ENCODE results near the gene ALKBH8. TPM values are rescaled to one million over a fixed set of nuclear protein-coding genes. Genes with fewer than 3 reads are reported as not detected.

The ALKBH8 gene
- total RNA-seq (1 to 10 TPM; 7.1 to 9.1 TPM), polyA plus RNA-seq (1 to 10 TPM; 4.3 to 5.9 TPM)
- long read RNA-seq, donor 1, full-length matches to known transcripts = 9 of 17 reads
- long read RNA-seq, donor 1, partial matches to known transcripts = 3 of 17 reads
- long read RNA-seq, donor 1, other reads (novel, unspliced or antisense) = 5 of 17 reads
- long read RNA-seq, donor 2, partial matches to known transcripts = 0 of 4 reads
- long read RNA-seq, donor 2, other reads (novel, unspliced or antisense) = 4 of 4 reads

GRCh38 chr11:107565219-107565937 lies at the start of gene ALKBH8:
TSS of gene ALKBH8 (minus strand) at chr11:107565735. CDS start at chr11:107560893, 4,842 bp downstream.
- ATAC-seq (ENCODE audit: low FRiP score) (peak; percentile 93), DNase-seq (peak; percentile 86 to 92)
- Histone ChIP-seq H3K36me3 (ENCODE audit: control insufficient read depth in 1 of 2, insufficient read depth in 2 of 2, low read length in 1 of 2) (no peaks in the 10 kb centered on the region), H3K4me3 (ENCODE audit: low read length in 2 of 2) (peak within 1 kb of the TSS; percentile 85 to 95), H3K4me1 (ENCODE audit: control insufficient read depth in 1 of 2, insufficient read depth in 2 of 2, low read length in 2 of 2) (peaks cover 0 to 3% of the 10 kb centered on the region in 2 donors), H3K27me3 (ENCODE audit: control insufficient read depth in 1 of 2, insufficient read depth in 2 of 2, low read length in 1 of 2) (no peaks in the 10 kb centered on the region), H3K9me3 (ENCODE audit: control insufficient read depth, low read length) (no peaks in the 10 kb centered on the region), H3K27ac (ENCODE audit: low read depth in 1 of 2, low read length in 2 of 2) (peak within 1 kb of the TSS in 1 of 2 donors; percentile 33)
- intact Hi-C loops (cut with DNase I) = no loop called here
- 0 to 1% methylated on average over 32 of the region's 32 CpGs for WGBS, 2 donors

GRCh38 chr11:107612445-107612844 lies 46.9 kb upstream of the ALKBH8 start:
- Histone ChIP-seq H3K4me3 (ENCODE audit: low read length in 2 of 2) (no peak overlapping the region), H3K4me1 (ENCODE audit: control insufficient read depth in 1 of 2, insufficient read depth in 2 of 2, low read length in 2 of 2) (no peaks in the 10 kb centered on the region), H3K36me3 (ENCODE audit: control insufficient read depth in 1 of 2, insufficient read depth in 2 of 2, low read length in 1 of 2) (no peaks in the 10 kb centered on the region), H3K27ac (ENCODE audit: low read depth in 1 of 2, low read length in 2 of 2) (no peak overlapping the region), H3K27me3 (ENCODE audit: control insufficient read depth in 1 of 2, insufficient read depth in 2 of 2, low read length in 1 of 2) (no peaks in the 10 kb centered on the region), H3K9me3 (ENCODE audit: control insufficient read depth, low read length) (no peaks in the 10 kb centered on the region)
- ATAC-seq (ENCODE audit: low FRiP score) (no peak), DNase-seq (no peak)
- 92 to 96% methylated on average over 2 of the region's 2 CpGs for WGBS, 2 donors
- intact Hi-C loops (cut with DNase I) = no loop called here

GRCh38 chr11:107609400-107610218 lies 44.1 kb upstream of the ALKBH8 start:
- ATAC-seq (ENCODE audit: low FRiP score) (no peak), DNase-seq (no peak)
- no peaks in the 10 kb centered on the region for H3K4me1 ChIP-seq (ENCODE audit: control insufficient read depth in 1 of 2, insufficient read depth in 2 of 2, low read length in 2 of 2)
- H3K36me3 ChIP-seq (ENCODE audit: control insufficient read depth in 1 of 2, insufficient read depth in 2 of 2, low read length in 1 of 2) = no peaks in the 10 kb centered on the region
- H3K9me3 ChIP-seq (ENCODE audit: control insufficient read depth, low read length) = no peaks in the 10 kb centered on the region
- no peak overlapping the region for H3K27ac ChIP-seq (ENCODE audit: low read depth in 1 of 2, low read length in 2 of 2)
- 56 to 66% methylated on average over 10 of the region's 10 CpGs for WGBS, 2 donors
- intact Hi-C loops (cut with DNase I) = no loop called here
- H3K4me3 ChIP-seq (ENCODE audit: low read length in 2 of 2) = no peak overlapping the region
- no peaks in the 10 kb centered on the region for H3K27me3 ChIP-seq (ENCODE audit: control insufficient read depth in 1 of 2, insufficient read depth in 2 of 2, low read length in 1 of 2)

- no peaks in the 10 kb centered on the region for H3K9me3 ChIP-seq (ENCODE audit: control insufficient read depth, low read length)
- H3K36me3 ChIP-seq (ENCODE audit: control insufficient read depth in 1 of 2, insufficient read depth in 2 of 2, low read length in 1 of 2) = no peaks in the 10 kb centered on the region
- WGBS, 2 donors = 55 to 59% methylated on average over 2 of the region's 2 CpGs
- no peaks in the 10 kb centered on the region for H3K4me1 ChIP-seq (ENCODE audit: control insufficient read depth in 1 of 2, insufficient read depth in 2 of 2, low read length in 2 of 2)
- H3K27me3 ChIP-seq (ENCODE audit: control insufficient read depth in 1 of 2, insufficient read depth in 2 of 2, low read length in 1 of 2) = no peaks in the 10 kb centered on the region
- intact Hi-C loops (cut with DNase I) = no loop called here
- no peak for ATAC-seq (ENCODE audit: low FRiP score)
- no peak for DNase-seq
- H3K4me3 ChIP-seq (ENCODE audit: low read length in 2 of 2) = no peak overlapping the region
- no peak overlapping the region for H3K27ac ChIP-seq (ENCODE audit: low read depth in 1 of 2, low read length in 2 of 2)
These were observed 43.3 kb upstream of the ALKBH8 start for GRCh38 chr11:107608809-107609208.

- no peak for DNase-seq
- Histone ChIP-seq H3K4me1 (ENCODE audit: control insufficient read depth in 1 of 2, insufficient read depth in 2 of 2, low read length in 2 of 2) (no peaks in the 10 kb centered on the region), H3K27ac (ENCODE audit: low read depth in 1 of 2, low read length in 2 of 2) (no peak overlapping the region), H3K9me3 (ENCODE audit: control insufficient read depth, low read length) (no peaks in the 10 kb centered on the region), H3K36me3 (ENCODE audit: control insufficient read depth in 1 of 2, insufficient read depth in 2 of 2, low read length in 1 of 2) (no peaks in the 10 kb centered on the region), H3K27me3 (ENCODE audit: control insufficient read depth in 1 of 2, insufficient read depth in 2 of 2, low read length in 1 of 2) (no peaks in the 10 kb centered on the region), H3K4me3 (ENCODE audit: low read length in 2 of 2) (no peak overlapping the region)
- no peak for ATAC-seq (ENCODE audit: low FRiP score)
- intact Hi-C loops (cut with DNase I) = no loop called here
- WGBS, 2 donors = 83 to 89% methylated on average over 3 of the region's 3 CpGs
These were observed 40.6 kb upstream of the ALKBH8 start for GRCh38 chr11:107606141-107606540.

- H3K36me3 ChIP-seq (ENCODE audit: control insufficient read depth in 1 of 2, insufficient read depth in 2 of 2, low read length in 1 of 2) = no peaks in the 10 kb centered on the region
These were observed 39.8 kb upstream of the ALKBH8 start for GRCh38 chr11:107605061-107606006.

GRCh38 chr11:107598225-107599139 lies 32.9 kb upstream of the ALKBH8 start:
- DNase-seq = no peak
- Histone ChIP-seq H3K36me3 (ENCODE audit: control insufficient read depth in 1 of 2, insufficient read depth in 2 of 2, low read length in 1 of 2) (no peaks in the 10 kb centered on the region), H3K27ac (ENCODE audit: low read depth in 1 of 2, low read length in 2 of 2) (no peak overlapping the region), H3K4me1 (ENCODE audit: control insufficient read depth in 1 of 2, insufficient read depth in 2 of 2, low read length in 2 of 2) (no peaks in the 10 kb centered on the region), H3K9me3 (ENCODE audit: control insufficient read depth, low read length) (no peaks in the 10 kb centered on the region), H3K4me3 (ENCODE audit: low read length in 2 of 2) (no peak overlapping the region), H3K27me3 (ENCODE audit: control insufficient read depth in 1 of 2, insufficient read depth in 2 of 2, low read length in 1 of 2) (no peaks in the 10 kb centered on the region)
- intact Hi-C loops (cut with DNase I) = no loop called here
- 44% methylated on average over 6 of the region's 6 CpGs for WGBS, 2 donors
- ATAC-seq (ENCODE audit: low FRiP score) = no peak

More at GRCh38 chr11:107605061-107606006, 39.8 kb upstream of the ALKBH8 start:
- no peak overlapping the region for H3K27ac ChIP-seq (ENCODE audit: low read depth in 1 of 2, low read length in 2 of 2)
- intact Hi-C loops (cut with DNase I) = no loop called here
- DNase-seq (no peak), ATAC-seq (ENCODE audit: low FRiP score) (no peak)
- no peak overlapping the region for H3K4me3 ChIP-seq (ENCODE audit: low read length in 2 of 2)
- H3K27me3 ChIP-seq (ENCODE audit: control insufficient read depth in 1 of 2, insufficient read depth in 2 of 2, low read length in 1 of 2) = no peaks in the 10 kb centered on the region
- no peaks in the 10 kb centered on the region for H3K9me3 ChIP-seq (ENCODE audit: control insufficient read depth, low read length)
- WGBS, 2 donors = 93 to 95% methylated on average over 9 of the region's 9 CpGs
- no peaks in the 10 kb centered on the region for H3K4me1 ChIP-seq (ENCODE audit: control insufficient read depth in 1 of 2, insufficient read depth in 2 of 2, low read length in 2 of 2)

All from aorta (tissue), 5 donors.